NCI-H774 (cell line): ENCODE data around the gene SLC25A5.
A peak's percentile ranks its signal among the peaks of the same experiment; 100 is the strongest.
"Not testable (repeated sequence)": the region's sequence is repeated elsewhere in the genome, so short reads cannot be mapped to it uniquely, and the experiment has no call there.

ENCODE experiments used
- DNase-seq: peaks from one replicate; lab custom pipeline; 2025; lab: John Stamatoyannopoulos, UW

Gene SLC25A5

GRCh38 chrX:119467842-119468550 is at the start of gene SLC25A5:
SLC25A5 (plus strand) TSS chrX:119468444; CDS start chrX:119468516, 72 bp downstream.
- DNase-seq: peak; percentile 93

GRCh38 chrX:119419146-119419545 is 49.1 kb upstream of the SLC25A5 start:
- no peak for DNase-seq

GRCh38 chrX:119419898-119420297 is 48.3 kb upstream of the SLC25A5 start:
- DNase-seq: no peak

DNA sequence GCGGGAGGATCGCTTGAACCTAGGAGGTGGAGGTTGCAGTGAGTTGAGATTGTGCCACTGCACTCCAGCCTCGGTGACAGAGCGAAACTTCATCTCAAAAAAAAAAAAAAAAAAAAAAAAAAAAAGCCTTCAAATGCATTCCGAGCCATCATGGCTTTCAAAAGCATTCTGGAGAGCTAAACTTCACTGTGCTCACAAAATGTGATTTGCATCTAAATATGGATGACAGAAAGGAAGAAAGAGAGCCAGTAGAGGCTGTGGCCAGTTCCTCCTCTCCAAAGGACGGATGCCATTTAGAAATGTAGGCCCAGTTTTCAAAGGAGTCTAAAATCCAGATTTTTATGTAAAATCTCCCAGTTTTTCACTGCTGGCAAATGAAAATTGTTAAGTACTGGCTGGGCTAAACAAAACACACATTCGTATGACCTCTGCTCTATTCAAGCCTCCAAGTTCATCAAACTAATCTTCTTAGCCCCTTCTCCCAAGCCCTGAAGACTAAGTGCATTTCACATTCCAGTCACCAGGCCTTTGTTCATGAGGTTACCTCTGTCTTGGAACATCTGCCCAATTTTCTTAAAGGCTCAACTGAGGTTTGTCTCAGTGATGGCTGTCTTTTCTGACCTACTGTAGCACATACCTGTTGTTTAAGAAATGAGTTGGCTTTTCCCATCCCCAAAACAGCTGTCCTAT is 47.1 kb upstream of the SLC25A5 start:
- DNase-seq: no peak

- no peak for DNase-seq
Observed at GRCh38 chrX:119423631-119424030, 44.6 kb upstream of the SLC25A5 start.

DNA sequence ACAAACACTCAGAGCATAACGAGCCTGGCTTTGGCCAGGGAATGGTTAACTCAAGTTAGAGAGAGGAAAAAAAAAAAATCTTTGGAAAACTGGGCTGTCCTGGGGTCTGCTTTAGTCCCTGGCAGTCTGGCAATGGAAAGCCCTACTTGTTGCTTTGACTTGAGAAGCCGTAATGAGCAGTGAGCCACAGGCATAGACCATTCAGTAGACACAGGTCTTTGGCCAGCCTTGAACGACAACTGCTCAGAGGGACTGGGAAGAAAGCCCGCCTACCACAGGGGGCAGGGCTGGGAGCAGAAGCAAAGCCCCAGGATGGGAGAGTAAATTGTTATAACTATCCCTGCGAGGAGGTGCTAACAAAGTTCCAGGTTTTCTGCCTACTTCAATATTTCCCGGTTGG is 43.2 kb upstream of the SLC25A5 start:
- DNase-seq: no peak

DNA sequence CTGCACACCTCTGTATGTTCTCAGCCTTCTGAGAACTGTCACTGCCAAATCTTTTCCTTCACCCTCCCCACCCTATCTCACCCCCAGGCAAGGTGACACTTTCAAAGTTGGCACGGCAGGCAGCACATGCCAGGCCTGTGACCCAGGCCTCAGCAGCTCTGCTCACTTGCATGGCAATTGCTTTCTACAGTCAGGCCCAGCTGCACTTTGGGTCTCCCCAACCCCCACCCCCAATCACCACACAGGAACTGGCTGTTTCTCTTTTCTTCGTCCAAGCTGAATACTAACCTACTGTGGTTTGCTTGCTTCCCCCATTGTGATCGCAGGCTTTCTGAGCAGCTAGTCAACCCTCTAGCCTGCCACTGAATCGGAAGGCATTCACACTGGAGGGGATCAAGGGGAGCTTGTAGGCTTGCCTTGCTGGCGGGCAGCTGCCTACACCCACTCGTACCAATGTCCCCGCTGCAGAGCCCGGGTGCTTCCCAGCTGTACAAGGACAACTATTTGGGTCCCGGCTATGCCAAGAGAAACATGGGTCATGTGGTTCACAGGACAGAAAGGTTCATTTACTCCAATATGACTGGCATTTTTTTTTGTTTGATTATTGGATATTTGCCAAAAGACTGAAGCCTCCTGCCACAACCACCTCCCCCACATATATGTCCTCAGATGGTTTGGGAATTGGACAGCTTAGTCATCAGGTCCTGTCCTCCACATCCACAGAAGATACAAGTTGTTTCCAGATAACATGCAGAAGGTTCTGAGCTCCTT is 41.0 kb upstream of the SLC25A5 start:
- no peak for DNase-seq

- DNase-seq: no peak
Observed at GRCh38 chrX:119427795-119428185, 40.5 kb upstream of the SLC25A5 start.

DNA sequence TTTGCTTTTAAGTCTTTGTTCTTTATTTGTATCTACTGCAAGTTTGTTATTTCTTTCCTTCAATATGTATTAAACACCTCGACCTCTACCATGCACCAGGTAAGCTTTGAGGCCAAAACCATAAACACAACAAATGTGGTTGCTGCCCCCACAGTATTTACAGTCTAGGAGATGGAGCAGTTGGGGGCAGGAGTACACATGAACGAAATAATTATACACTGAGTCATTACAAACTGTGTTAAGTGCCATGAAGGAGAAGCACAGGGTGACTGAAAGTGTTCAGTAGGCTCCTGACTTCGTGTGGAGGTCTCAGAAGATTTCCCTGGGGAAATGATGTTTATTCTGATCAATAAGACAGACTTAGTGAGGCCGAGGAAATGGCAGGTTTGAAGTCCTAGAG is 38.8 kb upstream of the SLC25A5 start:
- DNase-seq: no peak

DNA sequence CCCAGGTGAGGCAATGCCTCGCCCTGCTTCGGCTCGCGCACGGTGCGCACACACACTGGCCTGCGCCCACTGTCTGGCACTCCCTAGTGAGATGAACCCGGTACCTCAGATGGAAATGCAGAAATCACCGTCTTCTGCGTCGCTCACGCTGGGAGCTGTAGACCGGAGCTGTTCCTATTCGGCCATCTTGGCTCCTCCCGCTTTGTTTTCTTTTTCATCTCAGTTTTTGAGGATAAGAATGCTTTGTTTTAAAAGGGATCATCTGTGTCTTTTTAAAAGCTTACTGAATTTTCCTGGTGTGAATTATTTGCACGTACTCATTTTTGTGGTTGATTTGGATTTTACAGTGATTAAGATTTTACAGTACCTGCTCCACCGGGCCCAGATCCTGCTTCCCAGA is 26.9 kb upstream of the SLC25A5 start:
- DNase-seq: not testable (repeated sequence)

- DNase-seq: no peak
Observed at GRCh38 chrX:119442286-119442685, 26.0 kb upstream of the SLC25A5 start.

- no peak for DNase-seq
Observed at GRCh38 chrX:119453202-119453601, 15.0 kb upstream of the SLC25A5 start.

DNA sequence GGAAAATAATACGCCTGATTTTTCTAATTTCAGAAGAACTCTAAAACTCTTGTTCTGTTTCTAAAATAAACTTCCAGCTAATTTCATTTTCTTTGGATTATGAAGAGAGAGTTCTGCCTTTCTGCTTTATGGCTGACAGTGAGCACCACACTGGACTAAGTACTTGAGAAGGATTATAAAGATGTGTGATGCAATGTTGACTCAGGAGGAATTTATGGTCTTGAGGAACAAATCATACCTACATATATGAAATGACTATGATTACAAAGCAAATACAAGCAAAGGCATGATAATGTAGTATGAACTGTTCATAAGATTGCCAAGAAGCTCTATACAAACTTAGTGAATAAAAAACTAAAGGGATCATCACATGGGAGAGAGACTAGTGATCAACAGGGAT is 13.0 kb upstream of the SLC25A5 start:
- DNase-seq: no peak

- DNase-seq: no peak
Observed at GRCh38 chrX:119459181-119459580, 9.1 kb upstream of the SLC25A5 start.

GRCh38 chrX:119465555-119465954 is 2.7 kb upstream of the SLC25A5 start:
- no peak for DNase-seq

GRCh38 chrX:119466970-119467369 is 1.3 kb upstream of the SLC25A5 start:
- DNase-seq: no peak

DNA sequence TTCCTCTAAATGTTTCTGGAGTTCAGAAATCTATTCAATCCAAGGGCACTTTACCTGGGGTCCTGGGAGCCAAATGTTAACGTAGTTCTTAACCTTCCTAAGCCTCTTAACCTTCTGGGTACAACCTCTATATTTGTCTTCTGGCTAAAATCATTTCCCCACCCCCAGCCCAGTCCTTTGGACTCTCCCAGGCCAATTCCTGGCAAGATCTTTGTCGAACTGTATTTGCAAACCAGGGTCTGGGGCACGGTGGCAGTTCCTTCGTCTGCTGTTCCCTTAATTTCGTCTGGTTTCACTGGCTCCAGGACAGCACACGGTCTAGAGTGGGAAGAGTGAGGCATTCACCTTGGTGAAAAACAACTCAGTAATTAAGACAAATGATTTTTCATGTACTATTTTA is 811 bp upstream of the SLC25A5 start:
- DNase-seq: no peak

DNA sequence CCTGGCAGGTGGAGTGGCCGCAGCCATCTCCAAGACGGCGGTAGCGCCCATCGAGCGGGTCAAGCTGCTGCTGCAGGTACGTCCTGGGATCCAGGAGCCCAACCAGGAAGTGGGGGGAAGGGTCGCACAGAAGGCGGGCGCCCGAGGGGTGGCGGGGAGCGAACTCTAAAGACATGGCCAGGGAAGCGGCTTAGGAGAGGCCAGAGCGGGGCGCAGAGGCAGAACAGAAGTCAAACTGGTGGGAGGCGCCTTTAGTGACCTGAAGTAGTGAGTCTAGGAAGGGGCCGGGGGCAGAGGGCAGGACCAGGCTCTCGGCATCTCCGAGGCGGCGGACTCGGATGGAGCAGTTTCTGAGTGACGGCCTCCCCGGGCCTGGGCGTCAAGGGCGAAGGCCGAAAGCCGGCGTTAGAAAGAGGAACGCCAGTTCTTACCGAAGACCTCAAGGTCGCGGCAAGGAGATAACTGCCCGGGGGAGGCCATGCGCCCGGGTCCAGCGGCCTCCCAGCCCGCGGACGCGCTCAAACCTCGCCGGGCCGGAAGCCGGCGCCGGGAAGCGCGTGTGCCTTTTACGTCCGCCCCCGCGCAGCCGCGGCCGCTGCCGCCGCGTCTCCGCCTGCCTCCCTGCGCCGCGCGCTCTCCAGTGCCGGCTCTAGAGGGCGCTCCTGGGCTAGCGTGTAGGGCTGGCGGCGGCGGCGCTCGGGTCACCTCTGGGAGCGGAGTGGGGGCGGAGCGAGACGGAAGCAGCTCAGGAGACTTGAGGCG is 488 bp downstream of the SLC25A5 start:
- DNase-seq: peak; percentile 92

DNA sequence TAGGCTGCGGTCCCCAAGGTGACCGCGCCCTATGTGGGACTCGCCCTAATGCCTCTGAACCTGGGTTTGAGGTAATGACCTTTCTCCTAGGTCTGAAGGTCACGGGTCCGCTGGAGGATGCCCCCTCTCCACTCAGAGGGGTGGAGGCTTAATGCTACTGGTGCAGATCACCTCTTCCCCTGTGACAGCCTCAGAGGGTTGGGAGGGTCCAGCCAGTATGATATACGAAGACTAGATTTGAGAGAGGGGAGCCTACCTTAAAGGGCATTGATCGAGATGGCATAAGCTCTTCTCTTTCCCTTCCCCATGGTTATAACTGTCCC is 1.0 kb downstream of the SLC25A5 start:
- DNase-seq: no peak

GRCh38 chrX:119474615-119475388 is 6.6 kb downstream of the SLC25A5 start:
- no peak for DNase-seq

DNA sequence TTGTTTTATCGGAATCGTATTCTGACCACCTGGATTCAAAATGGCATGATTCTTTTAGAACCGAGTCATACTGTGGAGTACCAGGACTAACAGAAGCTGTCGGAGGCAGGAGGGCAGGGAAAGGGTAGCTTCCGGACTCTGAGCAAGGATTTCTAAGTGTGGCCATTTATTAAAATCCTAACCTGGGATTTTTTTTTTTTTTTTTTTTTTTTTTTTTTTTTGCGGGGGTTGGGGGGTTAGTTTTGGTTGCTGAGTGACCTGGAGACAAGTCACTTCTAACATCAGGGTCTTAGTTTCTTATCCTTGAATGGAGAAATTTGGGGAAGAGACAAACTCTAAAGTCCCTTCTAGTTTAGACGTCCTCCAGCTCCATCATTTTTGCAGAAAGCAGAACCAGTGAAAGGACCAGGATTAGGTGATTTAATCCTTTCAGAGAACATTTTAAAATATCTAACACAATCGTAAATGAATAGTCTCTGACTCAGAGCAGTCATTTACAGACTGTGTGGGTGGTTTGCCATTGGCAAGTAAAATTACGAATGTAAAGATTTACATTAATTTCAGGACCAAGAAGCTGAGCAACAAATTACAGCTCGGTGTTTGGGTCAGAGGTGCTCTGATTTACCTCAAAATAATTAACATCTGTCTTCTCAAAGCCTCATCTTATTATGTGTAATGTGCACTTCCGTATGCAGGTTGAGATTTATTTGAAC is 7.3 kb downstream of the SLC25A5 start:
- DNase-seq: no peak
